Measurements from ENCODE around the gene TMEM87A.
"Not testable (repeated sequence)": the region's sequence is repeated elsewhere in the genome, so short reads cannot be mapped to it uniquely, and the experiment has no call there.

TMEM87A gene

GRCh38 chr15:42240823-42241222 is 32.4 kb downstream of the TMEM87A start:
- no peak for DNase-seq (ENCODE audit: low read depth)
- no peak for TF ChIP-seq CTCF (IDR thresholded peaks at IDR 0.05; ENCODE audit: control insufficient read depth, insufficient read depth, low read depth, low read length, missing control alignments)
- H3K4me3 ChIP-seq (ENCODE audit: control insufficient read depth, low read depth, low read length), result no peak overlapping the region

- DNase-seq (ENCODE audit: low read depth), result no peak
- H3K4me3 ChIP-seq (ENCODE audit: control insufficient read depth, low read depth, low read length), result no peak overlapping the region
- no peak for TF ChIP-seq CTCF (IDR thresholded peaks at IDR 0.05; ENCODE audit: control insufficient read depth, insufficient read depth, low read depth, low read length, missing control alignments)
Observed at GRCh38 chr15:42239528-42240182, 33.6 kb downstream of the TMEM87A start.

DNA sequence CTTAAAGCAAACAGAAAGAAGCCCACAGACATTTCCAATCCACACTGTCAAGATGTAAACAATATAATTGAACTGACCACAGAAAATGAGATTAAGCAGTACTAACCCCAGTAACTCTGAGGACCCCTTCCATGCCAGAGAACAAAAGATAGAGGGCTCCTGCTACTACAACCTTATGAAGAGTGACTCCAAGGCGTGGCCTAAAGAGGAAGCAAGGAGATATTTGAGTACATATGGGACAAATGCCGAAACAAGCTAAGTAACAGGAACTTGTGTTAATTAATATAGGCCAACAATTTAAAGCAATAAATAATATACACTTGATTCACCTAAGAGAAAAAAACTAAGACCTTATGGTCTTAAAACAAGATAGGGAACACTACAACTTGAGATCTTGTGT is 40.1 kb downstream of the TMEM87A start:
- TF ChIP-seq CTCF (IDR thresholded peaks at IDR 0.05; ENCODE audit: control insufficient read depth, insufficient read depth, low read depth, low read length, missing control alignments), result no peak
- no peak overlapping the region for H3K4me3 ChIP-seq (ENCODE audit: control insufficient read depth, low read depth, low read length)
- no peak for DNase-seq (ENCODE audit: low read depth)

DNA sequence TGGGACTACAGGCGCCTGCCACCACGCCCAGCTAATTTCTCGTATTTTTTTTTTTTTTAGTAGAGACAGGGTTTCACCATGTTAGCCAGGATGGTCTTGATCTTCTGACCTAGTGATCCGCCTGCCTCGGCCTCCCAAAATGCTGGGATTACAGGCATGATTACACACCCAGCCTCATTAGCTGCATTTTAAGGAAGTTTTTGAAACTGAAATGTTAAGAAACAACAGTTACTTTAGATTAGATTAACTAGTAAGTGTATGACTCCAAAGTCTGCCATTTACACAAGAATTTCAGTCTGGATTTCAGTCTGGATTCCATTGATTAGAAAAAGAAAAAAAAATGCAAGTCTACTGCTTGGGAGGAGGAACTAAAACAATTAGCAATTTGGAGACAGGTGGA is 40.6 kb downstream of the TMEM87A start:
- no peak overlapping the region for H3K4me3 ChIP-seq (ENCODE audit: control insufficient read depth, low read depth, low read length)
- no peak for TF ChIP-seq CTCF (IDR thresholded peaks at IDR 0.05; ENCODE audit: control insufficient read depth, insufficient read depth, low read depth, low read length, missing control alignments)
- DNase-seq (ENCODE audit: low read depth), result no peak

GRCh38 chr15:42231088-42231487 is 42.1 kb downstream of the TMEM87A start:
- DNase-seq (ENCODE audit: low read depth), result no peak
- no peak for TF ChIP-seq CTCF (IDR thresholded peaks at IDR 0.05; ENCODE audit: control insufficient read depth, insufficient read depth, low read depth, low read length, missing control alignments)
- no peak overlapping the region for H3K4me3 ChIP-seq (ENCODE audit: control insufficient read depth, low read depth, low read length)

- DNase-seq (ENCODE audit: low read depth); H3K4me3 ChIP-seq (ENCODE audit: control insufficient read depth, low read depth, low read length): not testable (repeated sequence)
Observed at GRCh38 chr15:42228981-42229380, 44.3 kb downstream of the TMEM87A start.

DNA sequence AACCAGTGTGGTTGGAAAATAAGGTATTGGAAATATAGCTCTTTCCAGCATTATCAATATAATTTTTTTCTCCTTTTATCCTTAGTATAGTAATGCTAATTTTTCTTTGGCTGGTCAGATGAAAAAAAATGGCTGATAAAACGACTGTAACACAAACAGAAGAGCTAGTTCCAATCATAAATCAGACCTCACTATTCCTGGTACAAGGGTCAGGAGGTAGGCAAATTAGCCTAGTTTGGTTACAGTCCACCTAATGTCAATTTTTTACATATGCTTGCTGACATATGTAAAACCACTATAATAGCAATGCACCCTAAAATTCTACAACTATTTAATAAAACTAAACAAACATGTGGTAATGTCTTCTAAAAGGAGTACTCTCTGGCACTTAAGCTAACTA is 45.2 kb downstream of the TMEM87A start:
- H3K4me3 ChIP-seq (ENCODE audit: control insufficient read depth, low read depth, low read length), result no peak overlapping the region
- TF ChIP-seq CTCF (IDR thresholded peaks at IDR 0.05; ENCODE audit: control insufficient read depth, insufficient read depth, low read depth, low read length, missing control alignments), result no peak

More for the DNA sequence above, 45.2 kb downstream of the TMEM87A start:
- DNase-seq (ENCODE audit: low read depth), result no peak

Data from AG09309 (cell line).